ENCODE results near the gene PTPRG. TPM values are rescaled to one million over a fixed set of nuclear protein-coding genes. Genes with fewer than 3 reads are reported as not detected.

PTPRG gene
- total RNA-seq, 1 experiment from 2014 or later: 0.74 TPM

- Histone ChIP-seq H3K27me3 (ENCODE audit: control insufficient read depth, insufficient read depth, low read length) (peaks cover 8% of the 10 kb centered on the region; the same call in 1 of the 2 replicates), H3K36me3 (ENCODE audit: control insufficient read depth, insufficient read depth, low read length) (peaks cover 4% of the 10 kb centered on the region; the same call in 1 of the 2 replicates), H3K4me1 (ENCODE audit: control insufficient read depth, insufficient read depth, low read length) (no peaks in the 10 kb centered on the region), H3K9me3 (ENCODE audit: control insufficient read depth, insufficient read depth, low read depth, low read length) (no peaks in the 10 kb centered on the region), H3K4me3 (ENCODE audit: low read depth in 2 of 2, low read length in 2 of 2) (peak overlapping the region; percentile 47 to 61), H3K27ac (ENCODE audit: low read length) (no peak overlapping the region)
- BruUV-seq (replicated peaks): no TSS peak
- ChIA-PET CTCF (no interaction called here), POLR2A (interaction anchor here (0.7 kb wide), 1 partner anchor 61 kb away, joined by 13 read pairs; no protein-coding TSS in a partner anchor)
- no peak for TF ChIP-seq POLR2AphosphoS5 (IDR thresholded peaks at IDR 0.05; ENCODE audit: low read depth, low read length)
- no peak for TF ChIP-seq SIN3A (IDR thresholded peaks at IDR 0.05; ENCODE audit: borderline replicate concordance, insufficient read depth, low read depth, low read length)
- no peak for TF ChIP-seq CTCF (IDR thresholded peaks at IDR 0.05)
- no peak for TF ChIP-seq REST (IDR thresholded peaks at IDR 0.05; ENCODE audit: insufficient read depth in 1 of 2, low read depth in 2 of 2, low read length in 1 of 2)
- TF ChIP-seq TCF7L2 (IDR thresholded peaks at IDR 0.05; ENCODE audit: low read depth, low read length): no peak
- ATAC-seq (no peak), DNase-seq (ENCODE audit: low read depth, low spot score) (no peak)
- in situ Hi-C loops (cut with HindIII; ENCODE audit: low pct_unique_long_range_greater_than_20kb, low sequenced_read_pairs): no loop called here
- intact Hi-C loops (cut with micrococcal nuclease; ENCODE audit: unreplicated experiment): no loop called here
These were observed 810 bp downstream of the PTPRG start for GRCh38 chr3:61562042-61562720.

- Histone ChIP-seq H3K27ac (ENCODE audit: low read length) (no peak overlapping the region), H3K27me3 (ENCODE audit: control insufficient read depth, insufficient read depth, low read length) (peaks cover 8% of the 10 kb centered on the region; the same call in 1 of the 2 replicates), H3K4me3 (ENCODE audit: low read depth in 2 of 2, low read length in 2 of 2) (peak overlapping the region; percentile 23 to 47; a peak in 2 of 4 replicates), H3K36me3 (ENCODE audit: control insufficient read depth, insufficient read depth, low read length) (peaks cover 4% of the 10 kb centered on the region; the same call in 1 of the 2 replicates), H3K9me3 (ENCODE audit: control insufficient read depth, insufficient read depth, low read depth, low read length) (no peaks in the 10 kb centered on the region), H3K4me1 (ENCODE audit: control insufficient read depth, insufficient read depth, low read length) (no peaks in the 10 kb centered on the region)
- POLR2A ChIA-PET: no interaction called here
- DNase-seq (ENCODE audit: low read depth, low spot score) (no peak), ATAC-seq (no peak)
- CTCF ChIA-PET: no interaction called here
- intact Hi-C loops (cut with micrococcal nuclease; ENCODE audit: unreplicated experiment): no loop called here
- TF ChIP-seq POLR2AphosphoS5 (IDR thresholded peaks at IDR 0.05; ENCODE audit: low read depth, low read length) (no peak), CTCF (IDR thresholded peaks at IDR 0.05) (no peak), SIN3A (IDR thresholded peaks at IDR 0.05; ENCODE audit: borderline replicate concordance, insufficient read depth, low read depth, low read length) (no peak), TCF7L2 (IDR thresholded peaks at IDR 0.05; ENCODE audit: low read depth, low read length) (no peak), REST (IDR thresholded peaks at IDR 0.05; ENCODE audit: insufficient read depth in 1 of 2, low read depth in 2 of 2, low read length in 1 of 2) (no peak)
- BruUV-seq (replicated peaks): no TSS peak
- in situ Hi-C loops (cut with HindIII; ENCODE audit: low pct_unique_long_range_greater_than_20kb, low sequenced_read_pairs): no loop called here
These were observed 1.4 kb downstream of the PTPRG start for GRCh38 chr3:61562721-61563312.

Measured in Panc1 (cell line).